HT-29 (cell line): ENCODE measurements around the gene CORO6. TPM values are rescaled to one million over a fixed set of nuclear protein-coding genes. Genes with fewer than 3 reads are reported as not detected.

Experiments
- DNase-seq: peaks from one replicate; pipeline ENCODE4 v3.0.0-alpha.2; 2015; ENCODE audit warnings: low spot score
- total RNA-seq: library from RNA; depleted of rRNA; stranded (reverse); fragments of >200 nt; shearing (Covaris generic); gene quantifications from 2 replicates; pipeline ENCODE4 v1.2.3, GENCODE V29; 2014

Gene CORO6
- total RNA-seq, 1 experiment from 2014 or later = 0.25 TPM

- DNase-seq = no peak
Observed at GRCh38 chr17:29578626-29579485, 43.9 kb downstream of the CORO6 start.

- no peak for DNase-seq
Observed at GRCh38 chr17:29577385-29578211, 45.1 kb downstream of the CORO6 start.

GRCh38 chr17:29577001-29577370 lies 45.7 kb downstream of the CORO6 start:
- no peak for DNase-seq

GRCh38 chr17:29576214-29577000 lies 46.3 kb downstream of the CORO6 start:
- no peak for DNase-seq

- no peak for DNase-seq
Observed at GRCh38 chr17:29575511-29576213, 47.0 kb downstream of the CORO6 start.

GRCh38 chr17:29574732-29575510 lies 47.8 kb downstream of the CORO6 start:
- peak; percentile 78 for DNase-seq

- DNase-seq = no peak
Observed at GRCh38 chr17:29573871-29574731, 48.6 kb downstream of the CORO6 start.

- no peak for DNase-seq
Observed at GRCh38 chr17:29573558-29573869, 49.2 kb downstream of the CORO6 start.

- no peak for DNase-seq
Observed at GRCh38 chr17:29572691-29573557, 49.8 kb downstream of the CORO6 start.

GRCh38 chr17:29571883-29572681 lies 50.6 kb downstream of the CORO6 start:
- no peak for DNase-seq

- DNase-seq = no peak
Observed at GRCh38 chr17:29571486-29571882, 51.2 kb downstream of the CORO6 start.

- DNase-seq = no peak
Observed at GRCh38 chr17:29570521-29570920, 52.2 kb downstream of the CORO6 start.

- no peak for DNase-seq
Observed at GRCh38 chr17:29569245-29569950, 53.3 kb downstream of the CORO6 start.

- DNase-seq = peak; percentile 67
Observed at GRCh38 chr17:29568331-29569244, 54.1 kb downstream of the CORO6 start, which contains the start of gene TP53I13. Gene TP53I13, plus strand, starts transcription at chr17:29568701. Its CDS starts 58 bp downstream, at chr17:29568759.

GRCh38 chr17:29567554-29568330 lies 55.0 kb downstream of the CORO6 start:
- peak; percentile 75 for DNase-seq
